HG02678 (cell line): ENCODE measurements around the gene TUBA1C.
A peak's percentile ranks its signal among the peaks of the same experiment; 100 is the strongest.

Source experiments
- ATAC-seq: cut with Tn5 transposase; IDR thresholded peaks from one replicate; pipeline ENCODE4 v1.9.1; 2021; ENCODE audit warnings: mild to moderate bottlenecking, moderate library complexity; ENCODE audit not compliant: unreplicated experiment

The TUBA1C gene

DNA sequence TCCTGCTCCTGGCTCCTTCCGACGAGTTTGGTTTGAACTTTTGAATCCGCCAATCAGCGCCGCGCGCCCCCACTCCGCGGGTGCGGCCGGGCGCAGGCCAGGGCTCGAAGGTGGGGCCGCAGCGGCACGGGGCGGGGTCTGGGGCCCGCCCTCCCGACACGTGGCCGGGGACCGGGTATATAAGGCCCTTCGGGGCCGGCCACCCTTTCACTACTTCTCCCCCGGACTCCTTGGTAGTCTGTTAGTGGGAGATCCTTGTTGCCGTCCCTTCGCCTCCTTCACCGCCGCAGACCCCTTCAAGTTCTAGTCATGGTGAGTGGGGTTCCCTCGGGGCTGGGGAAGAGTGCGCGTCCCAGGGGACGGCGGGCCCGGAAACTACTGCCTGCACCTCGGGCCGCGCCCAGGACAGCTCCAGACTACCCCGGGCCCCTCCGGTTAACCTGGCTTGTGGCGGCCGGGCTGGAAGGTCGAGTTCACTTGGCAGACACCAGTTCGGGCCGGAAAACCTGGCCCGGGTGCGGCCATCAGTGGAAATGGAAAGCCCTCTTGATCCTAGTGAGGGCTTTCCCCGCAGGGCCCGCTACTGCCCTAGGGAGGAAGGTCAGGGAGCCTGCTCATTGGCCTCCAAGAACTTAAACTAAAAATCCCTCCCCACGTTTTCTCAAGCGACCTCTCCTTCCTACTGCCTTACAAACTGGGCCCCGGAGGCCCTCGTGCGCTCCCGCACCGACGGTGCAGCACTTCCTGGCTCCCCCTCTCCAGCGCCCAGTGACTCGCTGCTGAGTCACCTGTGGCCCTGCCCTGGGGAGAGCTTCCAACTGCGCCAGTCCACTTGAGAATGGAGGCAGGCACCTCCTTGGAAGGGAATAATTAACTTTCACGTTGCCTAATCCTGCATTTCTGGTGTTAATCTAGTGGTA is at the start of gene TUBA1C:
Gene TUBA1C (plus strand): TSS at position 210 of the 920 bp plus-strand sequence. CDS start 100 bp downstream, at position 310.
- peak; percentile 85 for ATAC-seq

DNA sequence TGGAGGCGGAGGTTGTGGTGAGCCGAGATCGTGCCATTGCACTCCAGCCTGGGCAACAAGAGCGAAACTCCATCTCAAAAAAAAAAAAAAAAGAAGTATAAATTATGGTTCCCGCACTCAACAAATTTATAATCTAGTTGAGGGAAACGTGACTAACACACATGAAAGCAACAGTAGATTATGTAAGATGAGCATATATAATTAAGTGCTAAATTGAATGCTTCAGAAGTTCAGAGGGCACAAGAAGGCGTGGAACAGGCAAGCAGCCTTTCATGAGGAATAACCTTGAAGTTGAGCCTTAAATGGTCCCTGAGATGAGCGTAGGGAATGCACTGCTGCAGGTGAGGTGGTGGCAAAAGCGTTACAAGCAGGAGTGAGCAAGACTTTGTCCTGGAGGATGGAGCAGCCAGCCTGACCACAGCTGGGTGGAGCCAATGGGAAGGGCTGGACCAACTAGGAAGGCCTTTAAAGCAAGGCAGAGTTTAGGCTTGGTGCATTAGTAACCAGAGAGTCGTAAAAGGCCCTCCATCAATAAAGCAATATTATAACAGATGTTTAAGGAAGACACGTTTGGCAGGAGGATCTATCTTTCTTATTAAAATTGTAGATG is 45.4 kb upstream of the TUBA1C start:
- no peak for ATAC-seq

DNA sequence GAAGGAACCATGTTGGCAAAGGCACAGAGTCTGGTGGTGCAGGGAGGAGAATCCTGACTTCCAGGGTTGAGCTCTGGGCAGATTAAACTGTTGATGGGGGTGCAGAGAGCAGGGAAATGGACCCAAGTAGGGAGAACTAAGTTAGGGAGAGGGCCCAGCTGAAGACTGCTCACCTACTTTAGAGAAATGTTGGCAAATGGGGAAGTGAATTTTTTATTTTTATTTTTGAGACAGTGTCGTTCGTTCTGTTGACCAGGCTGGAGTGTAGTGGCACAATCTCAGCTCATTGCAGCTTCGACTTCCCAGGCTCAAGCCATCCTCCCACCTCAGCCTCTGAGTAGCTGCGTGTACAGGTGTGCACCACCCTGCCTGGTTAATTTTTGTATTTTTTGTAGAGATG is 43.9 kb upstream of the TUBA1C start:
- ATAC-seq: no peak

DNA sequence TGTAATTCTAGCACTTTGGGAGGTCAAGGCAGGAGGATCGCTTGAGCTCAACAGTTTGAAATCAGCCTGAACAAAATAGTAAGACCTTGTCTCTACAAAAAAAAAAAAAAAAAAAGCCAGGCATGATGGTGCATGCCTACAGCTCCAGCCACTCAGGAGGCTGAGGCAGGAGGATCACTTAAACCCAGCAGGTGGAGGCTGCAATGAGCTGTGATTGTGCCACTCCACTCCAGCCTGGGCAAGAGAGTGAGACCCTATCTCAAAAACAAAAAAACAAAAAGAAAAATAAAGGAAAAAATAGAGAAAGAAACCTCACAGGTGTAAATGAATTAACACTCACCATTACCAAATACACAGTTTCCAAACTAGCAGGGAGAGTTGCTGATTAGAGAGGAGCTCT is 41.8 kb upstream of the TUBA1C start:
- no peak for ATAC-seq

DNA sequence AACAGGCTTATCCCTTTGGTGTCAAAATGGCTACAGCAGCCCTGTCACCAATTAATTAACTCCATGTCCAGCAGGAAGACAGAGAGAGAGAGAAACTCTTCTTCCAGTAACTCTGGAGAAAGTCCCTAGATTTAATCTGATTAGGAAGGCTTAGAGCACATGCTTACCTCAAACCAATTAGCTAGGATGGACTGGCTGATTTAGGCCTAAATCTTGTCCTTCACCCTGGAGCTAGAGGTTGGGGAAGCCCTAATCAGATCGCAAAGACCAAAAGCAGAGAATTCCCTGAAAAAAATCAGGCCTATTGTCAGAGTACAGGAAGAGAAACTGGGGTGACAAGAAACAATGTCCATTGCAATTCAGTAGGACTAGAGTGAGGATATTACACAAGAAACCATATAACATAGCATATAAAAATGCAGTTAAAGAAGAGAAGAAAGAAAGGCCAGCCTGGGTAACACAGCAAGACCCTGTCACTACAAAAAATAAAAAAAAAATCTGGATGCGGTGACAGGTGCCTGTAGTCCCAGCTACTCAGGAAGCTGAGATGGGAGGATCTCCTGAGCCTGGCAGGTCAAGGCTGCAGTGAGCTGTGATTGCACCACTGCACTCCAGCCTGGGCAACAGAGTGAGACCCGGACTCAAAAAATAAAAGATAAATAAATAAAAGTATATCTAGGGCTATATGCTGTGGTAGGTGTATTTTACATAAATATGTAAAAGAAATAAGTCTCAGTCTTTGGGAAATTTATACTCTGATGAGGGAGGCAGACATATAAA is 41.1 kb upstream of the TUBA1C start:
- ATAC-seq: no peak

DNA sequence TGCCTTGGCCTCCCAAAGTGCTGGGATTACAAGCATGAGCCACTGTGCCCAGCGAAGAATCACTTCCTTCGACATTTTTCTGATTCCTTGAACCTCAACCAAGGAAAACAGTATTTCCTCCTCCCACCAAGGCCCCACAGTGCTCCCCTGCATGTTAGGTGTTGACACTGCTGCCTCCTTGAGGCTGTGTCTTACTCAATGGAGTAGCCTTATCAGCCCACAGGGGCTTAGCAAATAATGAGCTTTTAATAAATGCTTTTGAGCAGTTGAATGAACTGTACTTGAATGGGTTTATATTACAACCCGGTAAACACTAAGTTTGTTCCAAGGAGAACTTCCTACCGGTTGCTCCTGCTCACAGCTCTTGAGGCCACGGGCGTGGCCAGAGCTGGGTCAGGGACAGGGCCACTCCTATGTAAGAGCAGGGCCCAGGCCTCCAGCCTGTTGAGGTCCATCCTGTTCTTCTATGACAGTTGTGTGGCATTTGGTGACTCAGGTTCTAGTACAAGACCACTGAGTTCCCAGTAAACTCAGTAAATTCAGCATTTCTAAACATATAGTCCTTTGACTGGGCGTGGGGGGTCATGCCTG is 39.2 kb upstream of the TUBA1C start:
- ATAC-seq: no peak

DNA sequence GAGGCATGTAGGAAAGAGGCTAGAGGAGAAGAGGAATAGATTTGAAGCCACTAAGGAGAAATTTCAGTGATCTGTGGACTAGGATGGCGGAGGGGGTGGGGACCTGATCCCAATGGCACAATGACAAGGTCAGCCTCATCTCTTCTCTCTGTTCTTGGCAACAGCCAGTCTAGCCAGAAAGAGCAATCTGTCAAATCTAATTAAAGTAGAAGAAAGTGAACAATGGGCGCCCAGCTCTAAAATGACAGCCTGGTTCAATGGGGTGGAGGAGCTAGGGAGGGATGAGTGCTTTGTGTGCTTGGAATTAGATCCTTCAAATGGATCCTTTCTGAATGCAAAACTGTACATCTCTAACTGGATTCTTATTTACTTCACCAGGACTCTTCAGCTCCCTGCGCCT is 37.2 kb upstream of the TUBA1C start:
- no peak for ATAC-seq

DNA sequence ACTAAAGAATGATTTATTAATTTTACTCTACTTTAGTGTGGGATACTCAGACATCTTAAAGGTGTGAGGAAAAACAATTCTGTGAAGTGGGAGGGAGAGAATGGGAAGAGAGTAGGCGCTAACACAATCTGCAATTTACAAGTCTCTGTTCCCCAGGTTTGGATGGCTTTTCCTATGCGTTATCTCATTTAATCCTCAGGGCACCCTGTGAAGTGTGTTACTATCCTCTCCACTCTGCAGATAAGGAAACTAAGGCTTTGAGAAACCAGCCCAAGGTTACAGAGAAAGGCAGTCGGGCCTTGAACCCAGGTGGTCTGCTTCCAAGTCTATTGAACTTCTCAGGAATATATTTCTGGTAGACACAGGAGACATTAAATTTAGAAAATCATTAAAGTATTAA is 36.2 kb upstream of the TUBA1C start:
- no peak for ATAC-seq

DNA sequence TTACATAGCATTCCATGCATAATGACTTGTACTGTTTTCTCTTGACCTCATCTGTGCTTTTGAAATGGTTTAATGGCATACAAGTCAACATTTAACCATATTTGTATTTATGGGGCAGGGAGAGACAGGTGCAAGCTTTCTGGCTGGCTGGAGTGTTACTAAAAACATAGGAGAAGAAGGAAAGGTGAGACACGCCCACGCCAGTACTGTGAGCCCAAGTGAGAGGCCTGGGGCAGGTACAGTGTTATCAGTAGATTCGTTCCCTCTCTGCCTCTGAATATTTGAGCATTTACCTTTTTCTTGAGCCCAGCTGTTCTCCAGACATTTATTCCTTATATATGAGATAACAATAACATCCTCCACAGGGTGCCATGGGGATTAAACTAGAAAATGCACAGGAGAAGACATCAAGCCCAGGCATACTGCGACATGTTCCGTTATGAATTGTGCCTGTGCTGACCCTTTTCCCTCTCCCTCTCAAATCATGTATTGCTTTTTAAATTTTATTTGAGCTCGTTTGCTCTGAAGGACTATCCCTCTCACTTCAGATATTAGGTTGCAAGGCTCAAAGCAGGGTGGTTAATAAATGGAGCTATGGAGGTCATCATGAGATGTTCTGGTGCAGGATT is 34.6 kb upstream of the TUBA1C start:
- no peak for ATAC-seq

DNA sequence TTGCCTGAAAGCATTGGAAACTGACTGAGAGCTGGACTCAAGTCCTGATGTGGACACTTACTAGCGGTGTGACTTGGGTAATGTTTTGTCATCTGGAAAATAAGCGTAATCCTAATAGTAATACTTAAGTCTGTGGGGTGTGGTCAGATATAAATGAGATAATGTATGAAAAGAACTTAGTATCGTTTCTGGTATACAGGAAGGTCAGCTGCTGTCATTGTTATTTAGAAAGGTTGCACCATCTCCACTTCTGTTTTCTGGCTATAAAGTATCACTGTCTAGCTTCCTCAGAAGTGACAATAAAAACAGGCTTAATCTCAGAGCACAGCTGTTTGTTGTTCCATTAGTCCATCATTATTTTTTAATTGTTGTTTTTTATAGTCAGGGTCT is 34.1 kb upstream of the TUBA1C start:
- ATAC-seq: no peak

DNA sequence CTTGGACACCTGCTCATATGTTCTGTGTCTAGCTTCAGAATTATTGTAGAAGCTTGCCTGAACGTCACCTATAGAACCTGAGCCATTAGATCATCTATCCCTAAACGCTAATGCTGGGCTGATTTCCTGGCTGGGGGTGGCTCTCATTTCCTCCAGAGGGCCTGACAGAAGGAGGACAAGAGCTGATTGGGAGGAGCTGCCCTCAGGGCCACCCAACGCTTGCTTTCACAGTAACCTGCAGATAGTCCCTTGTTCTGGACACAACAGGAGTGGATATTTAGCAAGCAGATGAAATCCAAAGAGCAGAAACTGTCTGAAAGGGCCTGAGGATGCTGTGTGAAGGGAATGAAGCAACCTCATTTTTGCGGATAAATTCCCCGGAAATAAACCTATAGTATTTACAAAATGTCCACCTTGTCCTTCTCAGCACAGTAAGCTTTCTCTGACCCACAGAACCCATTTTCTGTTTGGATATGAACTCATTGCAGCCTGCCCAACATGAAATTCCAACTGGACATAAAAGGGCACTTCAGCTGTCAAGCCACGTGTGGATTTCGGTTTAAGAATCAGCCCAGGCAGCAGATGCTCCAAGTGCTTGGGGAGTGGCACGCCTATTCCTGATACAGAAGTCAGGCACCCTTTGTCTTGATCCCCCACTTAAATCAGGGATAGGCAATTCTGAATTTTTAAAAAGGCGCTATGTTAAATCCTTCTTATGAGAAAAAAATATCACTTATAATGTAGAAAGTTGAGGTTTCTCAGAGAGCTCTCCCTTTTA is 32.8 kb upstream of the TUBA1C start:
- ATAC-seq: no peak

DNA sequence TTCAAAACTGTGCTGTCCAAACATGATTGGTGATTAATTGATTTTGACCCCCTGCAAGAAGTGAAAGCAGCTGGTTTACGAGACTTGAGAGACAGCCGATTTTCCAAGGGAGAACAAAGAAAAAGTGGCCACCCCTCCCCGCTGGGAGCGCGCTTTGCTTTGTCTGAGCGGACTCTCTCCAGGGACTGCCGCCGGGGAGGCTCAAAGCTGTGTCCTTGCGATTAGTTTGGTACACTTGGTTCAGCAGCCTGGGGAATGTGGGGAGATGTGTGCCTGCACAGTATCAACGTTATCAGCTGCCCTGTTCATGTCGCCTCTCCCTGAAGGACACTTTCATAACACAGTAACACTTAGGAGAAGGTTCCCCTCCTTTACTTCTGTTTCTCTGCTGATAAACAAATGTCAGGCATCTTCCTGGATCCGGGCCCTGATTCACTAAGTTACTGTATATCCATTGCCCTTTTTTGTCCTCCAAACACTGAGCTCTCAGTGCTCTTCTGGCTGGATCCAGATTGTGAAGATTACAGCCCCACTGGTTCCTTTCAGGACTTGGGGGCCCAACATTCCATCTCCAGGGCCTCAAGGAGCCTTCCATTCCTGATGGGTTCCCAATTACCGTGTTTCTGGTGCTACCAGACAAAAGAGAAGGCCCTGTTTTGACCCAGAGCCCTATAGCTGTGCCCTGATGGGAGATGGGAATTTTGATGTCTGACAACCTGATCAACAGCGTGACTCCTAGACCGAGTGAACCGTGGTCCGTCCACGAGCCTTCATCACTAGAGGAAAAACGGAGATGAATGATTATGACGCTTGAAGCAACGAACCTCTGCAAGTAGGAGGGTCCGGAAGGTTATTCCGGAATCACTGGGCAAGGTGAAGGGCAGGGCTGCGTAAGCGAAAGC is 31.7 kb upstream of the TUBA1C start:
- ATAC-seq: no peak

DNA sequence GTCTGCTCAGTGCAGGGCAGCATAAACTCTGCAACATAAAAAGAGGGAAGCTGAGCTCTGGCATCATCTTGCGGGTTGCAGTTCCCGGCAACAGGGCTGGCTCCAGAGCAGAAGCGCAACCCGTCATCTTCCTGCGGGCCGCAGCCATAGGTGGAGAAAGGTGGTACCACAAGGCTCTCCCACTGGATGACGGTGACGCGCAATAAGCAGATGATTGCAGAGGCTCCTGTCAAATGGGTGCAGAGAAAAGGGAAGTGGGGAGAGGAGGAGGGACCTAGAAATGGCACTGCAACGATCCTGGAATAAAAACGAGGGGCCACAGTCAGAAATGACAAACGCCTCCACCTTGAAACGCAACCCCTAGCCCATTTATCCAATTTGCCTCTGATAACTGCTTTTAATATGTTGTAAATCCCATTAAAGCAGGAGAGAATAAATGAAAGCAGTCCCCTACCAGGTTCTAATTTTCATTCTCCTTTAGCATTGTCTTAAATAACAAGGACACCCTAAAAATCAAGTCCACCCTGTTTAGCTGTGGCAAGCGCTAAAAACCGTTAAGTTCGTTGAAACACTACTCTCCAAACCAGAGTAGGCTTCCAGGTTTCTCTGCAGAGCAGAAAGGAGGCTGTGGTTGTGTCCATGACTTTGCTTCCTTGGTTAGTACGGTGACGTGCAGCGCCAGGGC is 30.9 kb upstream of the TUBA1C start:
- ATAC-seq: no peak

DNA sequence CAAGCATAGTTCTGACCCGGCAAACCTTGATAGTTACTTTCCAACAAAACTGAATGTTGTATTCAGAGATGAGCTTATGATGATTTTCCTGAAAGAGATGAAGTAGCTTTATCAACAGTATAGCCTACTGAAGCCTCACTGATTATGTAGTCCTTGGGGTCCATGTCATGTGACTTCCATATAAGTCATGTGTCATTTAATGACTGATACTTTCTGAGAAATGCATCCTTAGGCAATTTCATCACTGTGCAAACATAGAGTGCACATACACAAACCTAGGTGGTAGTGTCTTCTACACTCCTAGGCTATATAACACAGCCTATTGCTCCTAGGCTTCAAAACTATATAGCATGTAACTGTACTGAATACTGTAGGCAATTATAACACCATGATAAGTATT is 28.5 kb upstream of the TUBA1C start:
- no peak for ATAC-seq

DNA sequence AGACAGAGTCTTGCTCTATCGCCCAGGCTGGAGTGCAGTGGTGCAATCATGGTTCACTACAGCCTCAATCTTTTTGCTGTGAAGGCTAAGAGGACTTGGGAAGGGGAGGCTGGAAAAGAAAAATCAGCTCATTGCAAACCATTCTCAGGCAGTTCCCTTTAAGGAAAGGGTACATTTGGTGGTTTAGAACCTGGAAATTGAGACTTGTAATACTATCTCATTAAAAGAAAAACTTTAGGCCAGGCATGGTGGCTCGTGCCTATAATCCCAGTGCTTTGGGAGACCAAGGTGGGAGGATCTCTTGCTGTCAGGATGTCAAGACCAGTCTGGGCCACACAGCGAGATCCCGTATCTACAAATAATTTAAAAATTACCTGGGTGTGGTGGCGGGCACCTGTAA is 21.3 kb upstream of the TUBA1C start:
- ATAC-seq: no peak

DNA sequence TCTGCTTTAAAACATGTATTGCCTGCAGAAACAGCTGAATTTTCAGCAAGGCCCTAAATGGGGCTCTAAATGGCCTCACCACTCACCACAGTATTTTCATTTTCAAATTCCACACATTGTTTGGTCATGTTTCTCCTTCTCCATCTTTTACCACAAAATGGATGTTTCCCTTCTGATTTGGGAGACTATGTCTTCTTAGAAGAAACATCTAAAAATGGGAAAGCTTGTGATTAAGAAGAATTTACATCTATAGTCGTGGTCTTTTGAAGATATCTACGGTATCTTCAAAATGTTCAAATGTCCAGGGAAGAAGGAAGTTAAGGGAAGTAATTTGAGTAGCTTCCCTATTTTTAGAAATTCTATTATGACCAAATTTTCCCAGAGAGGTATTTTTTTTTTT is 20.7 kb upstream of the TUBA1C start:
- ATAC-seq: no peak

DNA sequence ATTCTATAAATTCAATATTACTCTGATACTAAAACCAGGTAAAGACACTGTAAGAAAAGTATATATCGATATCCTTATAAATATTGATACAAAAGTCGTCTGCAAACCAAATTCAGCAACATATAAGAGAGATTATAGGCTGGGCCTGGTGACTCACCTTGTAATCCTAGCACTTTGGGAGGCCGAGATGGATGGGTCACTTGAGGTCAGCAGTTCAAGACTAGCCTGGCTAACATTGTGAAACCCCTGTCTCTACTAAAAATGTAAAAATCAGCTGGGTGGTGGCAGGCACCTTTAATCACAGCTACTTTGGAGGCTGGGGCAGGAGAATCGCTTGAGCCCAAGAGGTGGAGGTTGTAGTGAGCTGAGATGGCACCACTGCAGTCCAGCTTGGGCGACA is 13.5 kb upstream of the TUBA1C start:
- no peak for ATAC-seq

DNA sequence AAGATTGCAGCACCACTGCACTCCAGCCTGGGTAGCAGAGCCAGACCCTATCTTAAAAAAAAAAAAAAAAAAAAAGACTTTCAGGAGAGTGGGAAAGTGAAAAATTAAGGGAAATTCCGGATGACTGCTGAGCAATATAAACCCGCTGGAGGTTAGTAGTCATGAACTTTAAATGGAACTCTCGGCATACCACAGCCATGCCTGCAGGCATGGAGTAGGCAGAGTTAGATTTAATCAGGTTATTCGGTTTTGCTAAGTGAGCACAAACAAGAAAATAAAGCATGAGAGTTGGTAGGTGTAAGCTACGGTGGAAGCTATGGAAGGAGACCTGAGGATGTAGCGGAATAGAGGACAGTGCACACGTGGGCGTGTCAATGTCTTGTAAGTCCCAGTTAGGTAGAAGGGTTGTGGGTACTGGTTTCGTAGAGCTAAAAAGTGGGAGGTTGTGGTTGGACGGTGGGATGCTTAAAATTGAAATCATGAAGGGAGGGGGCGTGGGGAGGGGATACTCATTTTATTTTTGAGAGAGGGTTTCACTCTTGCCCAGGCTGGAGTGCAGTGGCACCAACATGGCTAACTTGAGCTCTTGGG is 11.8 kb upstream of the TUBA1C start:
- ATAC-seq: no peak
